Motor neuron (in vitro differentiated cells): Measurements from ENCODE around the gene IGSF21. TPM values are rescaled to one million over a fixed set of nuclear protein-coding genes. Genes with fewer than 3 reads are reported as not detected.

Experiments
- ATAC-seq, 8 experiments: fragments of 200-7000 bp; cut with Tn5 transposase; replicated peaks in 6 of 8; 2 replicates each; pipeline ENCODE4 v1.8.0; 2021; ENCODE audit warnings: mild to moderate bottlenecking in 8 of 8, moderate library complexity in 8 of 8
- H3K27ac ChIP-seq, 2 donors: fragments of 250-450 bp; sonication (Bioruptor Pico); 2 replicates each; pipeline ENCODE4 v1.9.0; 2021; ENCODE audit warnings: antibody characterized with exemption in 2 of 2, mild to moderate bottlenecking in 2 of 2, moderate library complexity in 1 of 2
- H3K4me1 ChIP-seq, 2 donors: fragments of 250-450 bp; sonication (Bioruptor Pico); replicated peaks in 1 of 2; 2 replicates each; pipeline ENCODE4 v1.6.1; 2021; ENCODE audit warnings: antibody characterized with exemption in 2 of 2, mild to moderate bottlenecking in 2 of 2, moderate library complexity in 1 of 2
- H3K4me3 ChIP-seq, 5 donors: fragments of 250-450 bp; sonication (Bioruptor Pico); 2 replicates each; pipeline ENCODE4 v1.9.0; 2021; ENCODE audit warnings: antibody characterized with exemption in 5 of 5, mild to moderate bottlenecking in 5 of 5, moderate library complexity in 4 of 5
- WGBS, 10 experiments: fragments of 450-650 bp; shearing (Covaris generic); methylation state at CpG; one replicate each; pipeline ENCODE4 v1.0.0; 2022; 5-methylcytosine and 5-hydroxymethylcytosine counted together
- in situ Hi-C, 9 experiments: fragments of 400-800 bp; cut with MboI; loops; one replicate each; pipeline ENCODE4 v1.15.0; 2021; ENCODE audit warnings: low sequenced_read_pairs in 9 of 9, low pct_unique_long_range_greater_than_20kb in 2 of 9; ENCODE audit not compliant: unreplicated experiment in 9 of 9
- total RNA-seq, 8 experiments: library from RNA; unstranded; fragments of 300-600 nt; gene quantifications; 2 replicates each; pipeline versions ENCODE4 v1.2.3 to v1.2.4, GENCODE V29; 2022

IGSF21 gene
- total RNA-seq, 8 experiments from 2014 or later, result 0.36 to 74.2 (median 5.4) TPM

DNA sequence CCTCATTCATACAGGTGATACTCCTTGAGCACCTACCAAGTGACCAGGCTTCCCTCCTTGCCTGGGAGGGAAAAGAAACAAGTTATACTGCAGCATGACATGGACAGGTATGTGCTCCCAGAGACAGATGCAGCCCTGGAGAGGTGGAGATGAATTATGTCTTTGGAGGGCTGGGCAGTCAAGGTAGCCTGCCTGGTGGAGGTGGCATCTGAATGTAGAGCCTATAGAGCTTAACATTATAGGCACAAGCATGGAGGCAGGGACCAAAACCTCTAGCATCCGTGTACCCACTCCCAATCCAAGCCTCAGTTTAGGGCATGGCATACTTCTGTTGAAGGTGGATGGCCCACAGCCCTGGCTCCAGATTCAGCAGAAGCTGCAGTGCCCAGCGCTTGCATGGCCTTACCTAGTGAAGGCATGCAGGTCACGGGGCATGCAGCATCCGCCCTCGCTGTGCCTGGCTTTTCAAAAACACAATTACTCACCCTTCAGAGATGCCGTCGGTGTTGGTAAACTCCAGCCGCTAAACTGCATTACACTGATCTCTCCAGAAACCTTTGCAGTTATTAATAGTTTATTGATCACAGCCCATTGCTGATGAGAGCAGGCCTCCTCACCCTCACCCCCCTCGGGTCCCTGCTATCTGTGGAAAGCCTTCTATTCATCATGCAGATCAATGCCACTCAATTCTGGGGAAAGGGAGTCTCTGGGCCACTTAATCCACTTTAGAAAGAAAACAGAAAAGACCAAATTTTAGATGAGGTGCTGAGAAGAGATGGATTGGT is 222.1 kb downstream of the IGSF21 start:
- no peak overlapping the region for H3K4me3 ChIP-seq
- ATAC-seq, result peak in 4 of 8 experiments; percentile 25 to 78 (median 53)
- H3K4me1 ChIP-seq, result peaks cover 8 to 27% of the 10 kb centered on the region in 2 donors
- in situ Hi-C loops, result no loop called here
- WGBS, 10 experiments, result 0 to 85% (median 29%) methylated on average over 1 to 9 of the region's 9 CpGs; no CpG with 5 or more reads in 2 of the 10 experiments
- H3K27ac ChIP-seq, result peak overlapping the region in 1 of 2 donors; percentile 58

DNA sequence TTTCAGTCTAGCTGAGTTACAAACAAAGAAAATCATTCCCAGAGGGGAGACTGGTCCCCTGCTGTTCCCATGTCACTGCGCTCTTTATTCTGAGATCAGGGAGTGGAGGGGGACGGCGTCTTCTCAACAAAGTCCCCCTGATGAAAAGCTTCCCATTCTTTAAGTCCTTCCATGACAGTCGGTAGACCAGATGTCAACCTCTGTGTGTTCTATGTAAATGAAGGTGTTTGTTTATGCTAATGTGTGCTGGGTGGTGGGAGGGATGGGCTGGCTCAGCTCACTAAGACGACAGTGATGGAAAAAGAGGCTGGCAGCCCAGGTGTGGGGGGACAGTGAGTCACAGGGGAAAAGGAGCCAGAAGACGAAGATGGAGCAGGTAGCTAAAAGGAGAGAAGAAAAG is 225.0 kb downstream of the IGSF21 start:
- ATAC-seq, result peak in 5 of 8 experiments; percentile 38 to 78 (median 60)
- in situ Hi-C loops, result no loop called here
- no peak overlapping the region for H3K27ac ChIP-seq
- H3K4me3 ChIP-seq, result no peak overlapping the region
- 0 to 25% (median 10%) methylated on average over 1 to 6 of the region's 6 CpGs; no CpG with 5 or more reads in 3 of the 10 experiments for WGBS, 10 experiments
- peaks cover 8 to 21% of the 10 kb centered on the region in 2 donors for H3K4me1 ChIP-seq

DNA sequence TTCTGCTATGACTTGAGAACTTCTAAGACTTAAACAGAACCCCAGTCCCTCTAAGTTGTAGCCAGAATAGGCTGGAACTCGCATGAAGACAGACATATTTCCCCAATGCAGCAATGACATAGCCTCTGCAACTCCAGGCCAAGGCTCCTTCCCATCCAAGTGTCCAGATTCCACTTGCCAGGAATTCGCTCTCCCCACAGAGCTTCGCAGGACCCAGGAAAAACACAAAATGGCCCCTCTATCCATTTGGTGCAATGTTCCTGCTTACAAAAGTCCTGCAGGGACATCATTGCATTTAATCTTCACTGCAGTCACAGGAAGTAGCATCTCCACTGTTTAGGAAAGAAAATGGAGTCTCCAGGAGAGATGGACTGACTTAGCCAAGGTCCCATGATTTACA is 225.6 kb downstream of the IGSF21 start:
- in situ Hi-C loops, result no loop called here
- Histone ChIP-seq H3K27ac (no peak overlapping the region), H3K4me3 (no peak overlapping the region), H3K4me1 (peaks cover 8 to 21% of the 10 kb centered on the region in 2 donors)
- no peak for ATAC-seq
- WGBS, 10 experiments, result 0 to 84% (median 71%) methylated on average over 1 to 3 of the region's 3 CpGs; no CpG with 5 or more reads in 4 of the 10 experiments

DNA sequence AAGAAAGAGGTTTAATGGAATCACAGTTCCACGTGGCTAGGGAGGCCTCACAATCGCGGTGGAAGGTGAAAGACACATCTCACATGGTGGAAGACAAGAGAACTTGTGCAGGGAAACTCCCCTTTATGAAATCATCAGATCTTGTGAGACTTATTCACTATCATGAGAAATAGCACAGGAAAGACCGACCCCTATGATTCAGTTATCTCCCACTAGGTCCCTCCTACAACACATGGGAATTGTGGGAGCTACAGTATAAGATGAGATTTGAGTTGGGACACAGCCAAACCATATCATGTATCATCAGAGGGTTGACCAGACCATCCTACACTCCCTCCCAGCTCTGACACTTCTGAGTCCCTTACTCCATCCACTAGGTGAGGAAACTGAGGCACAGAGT is 229.2 kb downstream of the IGSF21 start:
- Histone ChIP-seq H3K4me1 (peaks cover 2 to 12% of the 10 kb centered on the region in 2 donors), H3K4me3 (no peak overlapping the region), H3K27ac (no peak overlapping the region)
- 17 to 100% (median 62%) methylated on average over 1 to 4 of the region's 4 CpGs; no CpG with 5 or more reads in 4 of the 10 experiments for WGBS, 10 experiments
- peak in 1 of 8 experiments; percentile 4 for ATAC-seq
- in situ Hi-C loops, result no loop called here

DNA sequence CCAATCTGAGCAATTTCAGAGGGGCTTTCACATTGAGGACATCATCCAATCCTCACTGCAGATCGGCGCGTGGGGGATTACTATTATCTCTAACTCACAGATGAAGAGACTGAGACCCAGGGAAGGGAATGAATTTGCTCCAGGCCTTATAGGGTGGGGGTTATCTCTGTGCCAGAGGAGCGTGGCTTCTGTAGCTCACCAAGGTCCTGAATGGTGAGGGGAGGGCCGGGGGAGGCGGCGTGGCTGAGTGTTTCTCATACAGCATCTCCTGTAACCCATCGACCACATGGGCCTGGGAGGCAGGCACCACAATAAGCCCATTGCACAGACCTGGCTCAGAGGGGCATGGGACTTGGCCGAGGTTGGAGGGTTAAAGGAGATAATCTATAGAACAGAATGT is 230.2 kb downstream of the IGSF21 start:
- Histone ChIP-seq H3K4me3 (no peak overlapping the region), H3K4me1 (peaks cover 0 to 6% of the 10 kb centered on the region in 2 donors), H3K27ac (no peak overlapping the region)
- ATAC-seq, result no peak
- in situ Hi-C loops, result no loop called here
- 5 to 94% (median 76%) methylated on average over 2 to 9 of the region's 9 CpGs; no CpG with 5 or more reads in 5 of the 10 experiments for WGBS, 10 experiments

DNA sequence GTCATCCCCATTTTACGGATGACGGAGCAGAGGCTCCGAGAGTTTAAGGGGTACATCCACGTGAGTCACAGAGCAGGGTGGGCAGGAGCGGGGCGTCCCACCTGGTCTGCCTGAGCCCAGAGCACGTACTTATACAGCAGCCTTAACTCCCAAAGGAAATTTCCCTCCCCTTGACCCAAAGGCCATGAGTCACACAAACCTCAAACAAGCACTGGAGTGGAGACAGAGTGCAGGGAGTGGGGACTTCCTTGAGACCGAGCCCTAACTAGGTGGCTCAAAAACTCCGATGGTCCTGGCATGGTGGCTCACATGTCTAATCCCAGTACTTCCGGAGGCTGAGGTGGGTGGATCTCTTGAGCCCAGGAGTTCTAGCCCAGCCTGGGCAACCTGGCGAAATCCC is 231.6 kb downstream of the IGSF21 start:
- no peak for ATAC-seq
- no peaks in the 10 kb centered on the region for H3K4me1 ChIP-seq
- WGBS, 10 experiments, result 40 to 89% (median 82%) methylated on average over 2 to 11 of the region's 11 CpGs; no CpG with 5 or more reads in 5 of the 10 experiments
- no peak overlapping the region for H3K27ac ChIP-seq
- H3K4me3 ChIP-seq, result no peak overlapping the region
- in situ Hi-C loops, result no loop called here

DNA sequence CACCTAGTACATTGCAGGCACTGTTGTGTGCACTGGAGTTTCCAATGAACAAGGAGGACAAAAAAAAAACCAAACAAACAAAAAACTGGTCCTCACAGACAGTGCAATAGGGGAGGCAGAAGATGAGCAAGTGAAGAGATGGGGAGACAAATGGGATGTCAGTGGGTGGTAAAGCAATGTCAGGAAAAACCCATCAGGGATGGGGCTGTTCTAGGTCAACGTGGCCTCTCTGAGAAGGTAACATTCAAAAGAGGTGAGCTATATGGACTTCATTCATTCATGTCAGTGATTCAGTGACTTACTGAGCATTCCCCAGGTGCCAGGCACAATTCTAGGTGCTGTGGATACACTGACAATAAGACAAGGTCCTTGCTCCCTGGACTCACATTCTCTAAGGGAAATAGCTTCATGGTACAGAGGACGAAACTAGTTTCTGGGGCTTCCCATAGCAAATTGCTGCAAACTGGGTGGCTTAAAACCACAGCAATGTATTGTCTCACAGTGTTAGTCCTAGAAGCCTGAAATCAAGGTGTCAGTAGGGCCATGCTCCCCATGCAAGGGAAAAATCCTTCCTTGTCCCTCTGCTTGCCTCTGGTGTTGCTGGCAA is 232.7 kb downstream of the IGSF21 start:
- no peak overlapping the region for H3K4me3 ChIP-seq
- peaks cover 0 to 8% of the 10 kb centered on the region in 2 donors for H3K4me1 ChIP-seq
- in situ Hi-C loops, result no loop called here
- no peak overlapping the region for H3K27ac ChIP-seq
- 0 to 100% (median 45%) methylated on average over 1 to 2 of the region's 2 CpGs; no CpG with 5 or more reads in 3 of the 10 experiments for WGBS, 10 experiments
- no peak for ATAC-seq

DNA sequence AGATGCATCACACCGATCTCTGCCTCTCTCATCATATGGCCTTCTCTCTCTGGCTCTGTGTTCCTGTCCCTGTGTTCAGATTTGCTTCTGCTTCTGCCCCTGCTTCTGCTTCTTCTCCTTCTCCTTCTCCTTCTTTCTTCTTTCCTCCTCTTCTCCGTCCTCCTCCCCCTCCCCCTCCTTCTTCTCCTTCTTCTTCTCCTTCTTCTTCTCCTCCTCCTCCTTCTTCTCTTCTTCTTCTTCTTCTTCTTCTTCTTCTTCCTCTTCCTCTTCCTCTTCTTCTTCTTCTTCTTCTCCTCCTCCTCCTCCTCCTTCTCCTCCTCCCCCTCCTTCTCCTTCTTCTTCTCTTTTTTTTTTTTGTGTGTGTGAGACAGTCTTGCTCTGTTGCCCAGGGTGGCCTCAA is 233.2 kb downstream of the IGSF21 start:
- 0 to 100% (median 68%) methylated on average over 1 to 2 of the region's 2 CpGs; no CpG with 5 or more reads in 2 of the 10 experiments for WGBS, 10 experiments
- peaks cover 0 to 8% of the 10 kb centered on the region in 2 donors for H3K4me1 ChIP-seq
- no peak overlapping the region for H3K4me3 ChIP-seq
- no peak for ATAC-seq
- in situ Hi-C loops, result no loop called here
- no peak overlapping the region for H3K27ac ChIP-seq

DNA sequence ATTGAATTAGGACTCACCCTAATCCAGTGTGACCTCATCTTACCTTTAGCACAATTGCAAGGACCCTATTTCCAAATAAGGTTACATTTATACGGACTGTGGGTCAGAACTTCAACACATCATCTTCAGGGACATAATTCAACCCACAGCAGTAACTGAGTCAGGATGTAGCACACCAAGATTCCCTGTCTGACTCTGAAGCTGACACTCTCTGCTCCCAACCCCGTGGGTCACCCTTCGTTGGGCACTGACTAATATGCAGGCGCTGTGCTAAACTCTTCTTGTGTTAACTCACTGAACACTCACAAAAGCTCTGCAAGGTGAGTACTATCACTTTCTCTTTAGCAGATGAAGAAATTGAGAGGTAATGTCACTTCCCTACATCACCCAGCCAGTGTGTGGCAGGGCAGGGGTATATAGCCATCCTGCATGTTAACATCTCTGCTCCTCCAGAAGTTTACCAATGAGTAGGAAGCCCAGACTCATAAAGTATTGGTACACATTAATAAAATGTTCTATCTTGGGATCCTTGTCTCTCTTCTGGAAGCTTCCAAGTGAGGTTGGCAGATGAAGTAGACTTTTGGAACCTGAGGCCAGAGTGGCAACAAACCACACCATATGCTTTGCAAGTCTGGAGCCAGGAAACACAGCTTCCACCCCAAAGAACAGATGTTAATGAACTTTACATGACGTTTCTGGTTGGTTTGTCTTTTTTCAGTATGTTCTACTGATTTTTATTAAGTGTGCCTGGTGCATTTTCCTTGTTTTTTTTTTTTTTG is 233.9 kb downstream of the IGSF21 start:
- H3K4me3 ChIP-seq, result no peak overlapping the region
- whole genome bisulfite sequencing, 10 experiments, result 0 to 86% (median 45%) methylated on average over 1 to 5 of the region's 5 CpGs; no CpG with 5 or more reads in 2 of the 10 experiments
- in situ Hi-C loops, result no loop called here

DNA sequence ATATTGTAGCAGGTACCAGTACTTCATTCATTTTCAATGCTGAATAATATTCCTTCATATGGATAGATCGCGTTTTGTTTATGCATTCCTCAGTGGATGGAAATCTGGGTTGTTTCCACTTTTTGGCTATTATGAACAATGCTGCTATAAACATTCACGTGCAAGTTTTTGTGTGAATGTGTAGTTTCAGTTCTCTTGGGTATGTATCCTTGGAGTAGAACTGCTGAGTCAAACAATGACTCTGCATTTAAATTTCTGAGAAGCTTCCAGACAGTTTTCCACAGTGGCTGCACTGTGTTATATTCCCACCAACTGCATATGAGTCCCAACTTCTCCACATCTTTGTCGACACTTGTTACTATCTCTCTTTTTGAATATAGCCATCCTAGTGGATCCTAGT is 235.1 kb downstream of the IGSF21 start:
- in situ Hi-C loops, result no loop called here
- 0 to 100% (median 82%) methylated on average over 1 to 4 of the region's 4 CpGs; no CpG with 5 or more reads in 1 of the 10 experiments for WGBS, 10 experiments
- no peak for ATAC-seq
- Histone ChIP-seq H3K27ac (no peak overlapping the region), H3K4me3 (no peak overlapping the region), H3K4me1 (peaks cover 0 to 8% of the 10 kb centered on the region in 2 donors)

More for the DNA sequence above, 233.9 kb downstream of the IGSF21 start:
- Histone ChIP-seq H3K4me1 (peaks cover 0 to 8% of the 10 kb centered on the region in 2 donors), H3K27ac (no peak overlapping the region)
- ATAC-seq, result no peak

DNA sequence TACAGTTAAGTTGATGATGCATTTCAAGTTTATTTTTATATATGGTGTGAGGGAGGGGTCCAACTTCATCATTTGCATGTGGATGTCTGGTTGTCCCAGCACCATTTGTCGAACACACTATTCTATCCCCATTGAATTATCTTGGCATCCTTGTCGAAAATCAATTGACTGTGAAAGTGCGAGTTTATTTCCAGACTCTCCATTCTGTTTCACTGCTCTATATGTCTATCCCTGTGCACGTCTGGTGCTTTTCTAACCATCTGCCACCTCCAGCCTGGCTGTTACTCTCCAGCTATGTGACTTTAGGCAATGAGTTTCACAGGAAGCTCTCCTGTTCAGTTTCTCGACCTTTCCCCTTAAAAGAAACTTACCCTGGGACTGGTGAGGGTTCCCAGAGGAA is 236.0 kb downstream of the IGSF21 start:
- H3K4me1 ChIP-seq, result peaks cover 0 to 13% of the 10 kb centered on the region in 2 donors
- ATAC-seq, result no peak
- no peak overlapping the region for H3K27ac ChIP-seq
- in situ Hi-C loops, result no loop called here
- 0 to 80% (median 58%) methylated on average over 2 to 5 of the region's 5 CpGs; no CpG with 5 or more reads in 1 of the 10 experiments for WGBS, 10 experiments
- H3K4me3 ChIP-seq, result no peak overlapping the region

DNA sequence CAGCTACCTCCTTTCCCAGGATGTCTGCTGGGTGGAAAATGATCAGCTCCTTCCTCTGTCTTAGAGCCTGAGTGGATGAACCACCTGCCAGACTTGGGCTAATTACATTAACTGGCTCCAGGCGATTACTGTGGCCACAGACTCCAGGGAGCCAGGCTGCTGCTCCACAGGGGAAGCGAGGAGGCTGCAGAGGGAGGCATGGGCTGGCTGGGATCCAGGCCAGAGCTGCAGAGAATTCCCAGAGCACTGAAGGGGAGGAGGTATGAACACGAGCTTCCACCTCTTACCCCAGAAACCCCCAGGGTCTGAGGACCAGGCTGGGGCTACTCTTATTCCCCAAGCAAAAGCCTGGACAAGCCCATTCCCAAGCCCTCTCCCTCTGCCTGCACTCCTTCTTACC is 237.2 kb downstream of the IGSF21 start:
- 40 to 59% (median 49%) methylated on average over 1 to 3 of the region's 3 CpGs; no CpG with 5 or more reads in 6 of the 10 experiments for WGBS, 10 experiments
- peak in 5 of 8 experiments; percentile 11 to 71 (median 34) for ATAC-seq
- Histone ChIP-seq H3K27ac (peak overlapping the region in 1 of 2 donors; percentile 17), H3K4me1 (peaks cover 0 to 18% of the 10 kb centered on the region in 2 donors), H3K4me3 (no peak overlapping the region)
- in situ Hi-C loops, result no loop called here
